GM19397 (cell line): ENCODE data around the gene BCAR1.
"Not testable (repeated sequence)": the region's sequence is repeated elsewhere in the genome, so short reads cannot be mapped to it uniquely, and the experiment has no call there.

Experiments
- ATAC-seq: cut with Tn5 transposase; IDR thresholded peaks from one replicate; pipeline ENCODE4 v1.9.1; 2021; ENCODE audit warnings: mild to moderate bottlenecking, moderate library complexity; ENCODE audit not compliant: unreplicated experiment

Gene BCAR1

GRCh38 chr16:75240633-75241032 is 10.8 kb downstream of the BCAR1 start:
- not testable (repeated sequence) for ATAC-seq

- no peak for ATAC-seq
These were observed 11.8 kb downstream of the BCAR1 start for GRCh38 chr16:75239542-75240122.

- ATAC-seq, result no peak
These were observed 12.4 kb downstream of the BCAR1 start for GRCh38 chr16:75238853-75239541.

GRCh38 chr16:75238132-75238852 is 13.1 kb downstream of the BCAR1 start:
- no peak for ATAC-seq

- ATAC-seq, result no peak
These were observed 13.9 kb downstream of the BCAR1 start for GRCh38 chr16:75237398-75238131.

GRCh38 chr16:75236736-75237397 is 14.6 kb downstream of the BCAR1 start:
- ATAC-seq, result no peak

- no peak for ATAC-seq
These were observed 15.2 kb downstream of the BCAR1 start for GRCh38 chr16:75236232-75236631.

- no peak for ATAC-seq
These were observed 15.7 kb downstream of the BCAR1 start for GRCh38 chr16:75235721-75236193.

- ATAC-seq, result no peak
These were observed 16.3 kb downstream of the BCAR1 start for GRCh38 chr16:75234856-75235696.

GRCh38 chr16:75233611-75233938 is 17.8 kb downstream of the BCAR1 start:
- ATAC-seq, result no peak

GRCh38 chr16:75231570-75231969 is 19.9 kb downstream of the BCAR1 start:
- ATAC-seq, result no peak

GRCh38 chr16:75230471-75231110 is 20.8 kb downstream of the BCAR1 start:
- no peak for ATAC-seq

- no peak for ATAC-seq
These were observed 22.0 kb downstream of the BCAR1 start for GRCh38 chr16:75229172-75230031.

- ATAC-seq, result no peak
These were observed 23.1 kb downstream of the BCAR1 start for GRCh38 chr16:75228143-75228976.

- ATAC-seq, result no peak
These were observed 23.9 kb downstream of the BCAR1 start for GRCh38 chr16:75227361-75228142.

GRCh38 chr16:75226550-75227360 is 24.7 kb downstream of the BCAR1 start:
- no peak for ATAC-seq
